ENCODE measurements around the gene TMEM63B. TPM values are rescaled to one million over a fixed set of nuclear protein-coding genes. Genes with fewer than 3 reads are reported as not detected.

Gene TMEM63B
- total and polyA plus RNA-seq, 9 of the 15 experiments (the other 6 are each of a cell fraction or from before 2014, with no cell fraction given), result 0.14 to 39.4 (median 14.4) TPM

GRCh38 chr6:44172731-44173500 lies 45.6 kb downstream of the TMEM63B start (continued):
- no peak for TF ChIP-seq RERE (CRISPR knock-in tag; IDR thresholded peaks at IDR 0.05; ENCODE audit: borderline replicate concordance)
- no peak for TF ChIP-seq SMAD2 (IDR thresholded peaks at IDR 0.05; ENCODE audit: low read depth, low read length)
- no peak for TF ChIP-seq ZBTB11 (CRISPR knock-in tag; IDR thresholded peaks at IDR 0.05)
- no peak for TF ChIP-seq CXXC5 (CRISPR knock-in tag; IDR thresholded peaks at IDR 0.05)
- no peak for TF ChIP-seq ZNF311 (CRISPR knock-in tag; IDR thresholded peaks at IDR 0.05)
- TF ChIP-seq TRIM24 (IDR thresholded peaks at IDR 0.05), result no peak
- TF ChIP-seq ZNF282 (CRISPR knock-in tag; IDR thresholded peaks at IDR 0.05), result no peak; the same call in 1 of the 2 replicates
- TF ChIP-seq ZNF3 (CRISPR knock-in tag; IDR thresholded peaks at IDR 0.05), result no peak
- peak; percentile 81; the same call in 1 of the 2 replicates for TF ChIP-seq XRCC5 (IDR thresholded peaks at IDR 0.05; ENCODE audit: low read depth, low read length)
- TF ChIP-seq MCM2 (IDR thresholded peaks at IDR 0.05; ENCODE audit: low read depth), result no peak
- TF ChIP-seq NKRF (IDR thresholded peaks at IDR 0.05; ENCODE audit: borderline replicate concordance), result 0 out of 2 replicates have a peak, but pooled peaks have one; percentile 9
- no peak for TF ChIP-seq STAT5B (CRISPR knock-in tag; IDR thresholded peaks at IDR 0.05)
- no peak for TF ChIP-seq ZNF239 (CRISPR knock-in tag; IDR thresholded peaks at IDR 0.05)
